ENCODE data around the gene CNTN4.

Gene CNTN4

DNA sequence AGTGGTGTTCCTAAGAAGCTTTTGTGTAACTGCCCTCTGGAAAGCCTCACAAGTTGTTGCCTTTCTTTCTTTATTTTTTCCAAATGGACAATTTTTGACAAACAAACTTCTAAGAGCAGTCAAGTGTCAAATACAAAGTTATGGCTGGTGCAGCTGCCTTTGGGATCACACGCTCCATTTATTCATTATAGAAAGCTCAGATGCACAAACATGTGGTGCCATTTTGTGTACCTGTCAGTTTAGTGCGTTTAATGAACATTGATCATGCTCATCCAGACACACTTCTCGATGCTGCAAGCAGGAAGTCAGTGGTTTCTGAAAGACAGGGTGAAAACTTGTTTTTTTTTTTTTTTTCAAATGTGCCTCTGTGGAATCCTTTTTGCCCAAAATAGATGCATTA lies 324.5 kb downstream of the CNTN4 start:
- DNase-seq = no peak

GRCh38 chr3:2441558-2441957 lies 342.9 kb downstream of the CNTN4 start:
- DNase-seq = no peak

DNA sequence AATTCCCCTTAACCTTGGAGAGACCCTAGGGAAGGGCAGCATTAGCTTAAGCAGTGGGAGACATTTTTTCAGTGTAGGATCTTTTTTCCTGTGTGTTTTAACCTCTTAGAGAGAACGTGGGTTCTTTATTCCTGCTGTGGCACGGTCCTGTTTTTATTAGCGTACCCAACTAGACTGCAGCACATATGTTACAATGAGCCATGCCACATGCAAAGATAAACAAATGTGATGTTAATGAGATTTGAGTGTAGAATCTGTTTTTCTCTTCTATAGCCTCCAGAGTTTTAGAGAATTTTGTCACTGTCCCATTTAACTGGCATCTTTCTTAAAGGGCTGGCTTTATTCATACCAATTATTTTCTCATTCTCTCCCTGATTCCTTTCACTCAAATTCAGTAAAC lies 347.5 kb downstream of the CNTN4 start:
- DNase-seq = no peak

DNA sequence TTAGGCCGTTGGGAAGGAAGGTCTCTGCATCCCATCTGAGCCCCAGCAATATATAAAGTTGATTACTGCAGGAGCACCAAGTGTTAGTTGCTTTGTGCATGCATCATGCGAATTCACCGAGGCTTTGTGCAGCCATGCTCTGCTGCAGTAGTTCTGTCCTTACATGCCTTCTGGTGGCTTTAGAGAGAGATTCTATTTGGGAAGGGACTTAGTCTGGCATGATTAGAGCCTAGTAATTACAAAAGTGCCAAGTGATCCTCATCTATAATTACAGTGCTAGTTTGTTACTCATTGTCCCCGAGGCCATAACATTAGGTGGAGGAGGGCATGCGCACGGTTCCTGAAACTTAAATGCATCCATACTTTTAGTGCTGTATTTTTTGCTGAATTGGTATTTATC lies 353.6 kb downstream of the CNTN4 start:
- DNase-seq = no peak

DNA sequence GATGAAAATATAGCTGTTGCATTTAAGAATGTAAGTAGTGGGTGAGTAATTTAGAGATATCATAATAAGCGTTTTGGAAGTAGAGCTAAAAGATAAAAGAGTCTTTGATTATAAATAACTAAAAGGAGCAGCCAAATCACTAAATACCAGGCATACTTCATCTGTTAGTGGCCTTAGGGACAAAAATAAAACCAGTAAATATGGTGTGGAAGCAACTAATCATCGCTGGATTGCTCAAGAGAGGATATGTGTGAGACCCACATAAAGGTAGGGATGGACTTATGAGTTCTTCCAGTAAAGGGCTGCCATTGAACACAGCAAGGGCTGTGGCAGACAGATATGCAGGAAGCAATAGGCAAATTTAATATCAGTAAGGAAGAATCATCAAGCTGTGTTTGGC lies 356.2 kb downstream of the CNTN4 start:
- DNase-seq = no peak

GRCh38 chr3:2456788-2457187 lies 358.1 kb downstream of the CNTN4 start:
- DNase-seq = no peak

GRCh38 chr3:2458816-2459215 lies 360.1 kb downstream of the CNTN4 start:
- DNase-seq = no peak

DNA sequence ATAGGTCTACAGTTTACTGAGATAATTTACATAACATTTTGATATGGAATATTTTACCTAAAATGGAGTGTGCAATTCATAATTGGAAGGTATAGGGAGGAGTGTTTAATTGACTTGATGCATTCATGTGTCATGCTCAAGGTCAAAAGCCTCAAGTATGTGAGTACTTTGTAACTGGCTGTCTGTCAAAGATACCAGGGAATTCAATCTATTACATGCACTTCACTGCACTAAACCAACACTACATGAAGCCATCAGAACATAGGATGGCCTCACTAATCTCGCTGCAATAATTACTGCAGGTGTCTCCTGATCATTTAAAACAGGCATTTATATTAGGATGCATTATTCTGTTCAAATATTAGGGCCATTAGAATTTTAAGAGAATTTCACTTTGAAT lies 367.2 kb downstream of the CNTN4 start:
- DNase-seq = no peak

DNA sequence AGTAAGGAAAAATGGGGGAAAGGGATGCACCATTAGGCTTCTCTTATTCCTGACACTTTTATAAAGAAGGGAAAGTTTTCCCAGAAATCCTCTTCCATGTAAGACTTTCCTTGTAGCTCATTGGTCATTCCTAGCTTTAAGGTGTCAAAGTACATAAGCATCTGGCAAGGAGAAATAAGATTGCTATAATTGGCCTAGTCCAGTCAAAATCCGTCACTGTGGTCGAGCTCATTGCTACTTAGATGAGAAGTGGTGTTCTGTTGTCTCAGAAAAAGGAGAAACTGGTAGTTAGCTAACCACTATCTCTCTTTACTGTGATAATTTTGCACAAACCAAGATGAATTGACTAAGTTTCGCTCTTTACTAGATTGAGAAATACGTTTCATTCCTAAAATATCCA lies 370.1 kb downstream of the CNTN4 start:
- DNase-seq = no peak

GRCh38 chr3:2476996-2477395 lies 378.3 kb downstream of the CNTN4 start:
- DNase-seq = no peak

- DNase-seq = no peak
Measured at GRCh38 chr3:2477620-2478019, 379.0 kb downstream of the CNTN4 start.

GRCh38 chr3:2484162-2485026 lies 385.7 kb downstream of the CNTN4 start:
- no peak for DNase-seq

DNA sequence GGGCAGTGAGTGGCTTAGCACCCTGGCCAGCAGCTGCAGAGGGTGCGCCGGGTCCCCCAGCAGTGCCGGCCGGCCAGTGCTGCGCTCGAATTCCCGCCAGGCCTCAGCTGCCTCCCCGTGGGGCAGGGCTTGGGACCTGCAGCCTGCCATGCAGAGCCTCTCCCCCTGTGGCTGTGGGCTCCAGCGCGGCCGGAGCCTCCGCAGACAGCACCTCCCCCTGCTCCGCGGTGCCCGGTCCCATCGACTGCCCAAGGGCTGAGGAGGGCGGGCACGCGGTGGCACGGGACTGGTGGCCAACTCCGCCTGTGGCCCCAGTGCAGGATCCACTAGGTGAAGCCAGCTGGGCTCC lies 386.3 kb downstream of the CNTN4 start:
- no peak for DNase-seq

GRCh38 chr3:2495746-2496145 lies 397.1 kb downstream of the CNTN4 start:
- DNase-seq = no peak

DNA sequence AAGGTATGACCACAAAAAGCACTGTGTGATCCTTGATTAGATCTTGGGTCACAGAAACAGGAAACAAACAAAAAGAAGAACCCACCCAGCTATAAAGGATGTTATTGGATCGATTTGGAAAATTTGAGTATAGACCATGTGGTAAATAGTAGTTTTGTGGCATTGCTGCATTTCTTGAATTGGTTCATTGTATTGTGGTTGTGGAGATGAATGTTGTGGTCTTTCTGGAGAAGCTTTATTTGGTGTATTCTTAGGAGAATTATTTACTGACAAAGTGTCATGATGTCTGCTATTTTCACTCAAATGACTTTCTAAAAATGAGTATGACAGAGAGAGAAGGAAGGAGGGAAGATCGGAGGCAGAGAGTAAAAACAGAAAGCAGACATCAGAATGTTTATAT lies 406.2 kb downstream of the CNTN4 start:
- DNase-seq = no peak

GRCh38 chr3:2506776-2507175 lies 408.1 kb downstream of the CNTN4 start:
- no peak for DNase-seq

GRCh38 chr3:2510591-2511145 lies 412.0 kb downstream of the CNTN4 start:
- no peak for DNase-seq

GRCh38 chr3:2511356-2511755 lies 412.7 kb downstream of the CNTN4 start:
- DNase-seq = no peak

DNA sequence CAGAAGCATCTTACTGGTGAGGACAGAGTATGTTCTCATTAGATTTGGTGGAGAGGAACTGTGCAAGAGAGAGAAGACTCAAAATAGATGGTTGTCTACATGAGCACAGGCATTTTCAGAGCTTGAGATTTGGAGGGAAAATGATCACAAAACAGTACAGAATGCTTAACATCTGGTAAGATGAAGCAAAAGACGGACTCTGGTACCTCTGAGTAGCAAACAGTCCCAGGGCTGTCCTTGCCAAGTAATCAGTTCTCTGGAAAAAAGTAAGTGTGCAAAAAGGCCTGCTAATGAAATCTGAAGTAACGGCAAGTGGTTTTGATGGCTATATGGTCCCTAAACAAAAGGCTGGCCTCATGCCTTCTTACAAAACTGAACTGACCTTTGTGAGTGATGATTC lies 414.2 kb downstream of the CNTN4 start:
- DNase-seq = no peak

DNA sequence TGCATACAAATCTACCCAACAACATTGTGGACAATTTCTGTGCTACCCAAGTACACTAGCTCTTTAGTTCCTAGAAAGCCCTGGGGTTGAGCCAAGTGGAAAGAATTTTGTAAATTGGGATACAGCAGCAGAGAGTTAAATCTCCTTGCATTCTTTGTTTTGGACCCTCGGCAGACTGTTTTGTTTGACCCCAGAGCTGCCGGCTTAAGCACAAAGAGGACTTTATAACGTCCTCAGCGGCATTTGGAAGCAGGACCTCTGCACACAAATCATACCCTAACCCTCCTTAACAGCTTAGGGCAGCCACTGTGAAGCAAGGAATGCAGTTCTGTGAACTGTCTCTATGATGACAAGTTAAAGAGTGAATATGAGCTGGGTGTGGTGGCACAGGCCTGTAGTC lies 415.3 kb downstream of the CNTN4 start:
- no peak for DNase-seq

GRCh38 chr3:2516762-2517441 lies 418.2 kb downstream of the CNTN4 start:
- no peak for DNase-seq

DNA sequence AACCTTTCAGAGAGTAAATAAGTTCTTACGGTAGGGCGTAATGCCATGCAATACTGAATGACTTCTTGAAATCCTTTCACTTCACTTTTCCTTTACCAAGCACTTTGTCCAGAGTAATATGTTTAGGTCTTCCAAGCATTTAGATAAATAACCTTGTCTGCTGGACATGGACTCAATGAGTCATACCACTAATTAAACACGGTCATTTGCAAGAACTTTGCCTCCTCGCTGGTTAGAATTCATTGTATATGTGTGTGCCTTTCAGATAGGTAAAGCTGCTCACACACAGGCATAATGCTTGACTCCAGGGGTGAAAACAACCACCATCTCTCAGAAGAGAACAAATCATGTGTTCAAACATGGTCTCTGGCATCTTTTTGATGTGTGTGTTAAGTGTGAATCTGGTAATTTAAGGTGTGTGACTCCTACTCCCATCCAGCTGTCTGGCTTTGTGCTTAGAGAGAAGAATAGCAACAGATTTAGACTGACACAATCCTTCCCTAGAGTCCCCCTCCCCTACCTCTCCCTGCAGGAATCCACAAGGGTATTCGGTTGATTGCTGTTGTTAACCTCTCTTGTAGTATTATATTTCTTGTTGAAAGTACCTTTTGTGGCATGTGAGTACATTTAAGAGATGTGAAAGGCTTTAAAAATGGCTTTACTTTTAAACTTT lies 419.0 kb downstream of the CNTN4 start:
- DNase-seq = no peak

- DNase-seq = no peak
Measured at GRCh38 chr3:2523281-2523836, 424.7 kb downstream of the CNTN4 start.
